GM19328 (cell line): ENCODE data around the gene TXNDC9.
"Not testable (repeated sequence)": the region's sequence is repeated elsewhere in the genome, so short reads cannot be mapped to it uniquely, and the experiment has no call there.

Source experiments
- ATAC-seq: cut with Tn5 transposase; IDR thresholded peaks from one replicate; pipeline ENCODE4 v1.9.1; 2021; ENCODE audit warnings: mild to moderate bottlenecking, moderate library complexity; ENCODE audit not compliant: unreplicated experiment

The TXNDC9 gene

DNA sequence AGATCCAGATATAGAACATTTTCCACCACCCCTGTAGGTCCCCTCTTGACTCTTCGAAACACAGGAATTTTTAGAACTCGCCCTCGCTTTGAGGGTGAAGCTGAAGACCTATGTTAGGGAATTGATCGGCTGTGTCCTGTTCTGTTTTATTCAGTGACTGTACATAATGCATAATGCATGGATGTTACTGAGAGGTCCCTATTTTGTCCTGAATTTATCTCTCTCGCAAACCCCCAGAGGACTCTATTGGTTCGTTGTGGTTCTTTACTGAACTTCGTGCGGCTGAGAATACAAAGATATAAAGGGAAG lies 625 bp upstream of the TXNDC9 start:
- peak; percentile 6 for ATAC-seq

- ATAC-seq, result no peak
Measured at GRCh38 chr2:99325384-99325783, 10.7 kb downstream of the TXNDC9 start.

GRCh38 chr2:99317873-99318200 lies 18.3 kb downstream of the TXNDC9 start:
- ATAC-seq, result not testable (repeated sequence)

GRCh38 chr2:99317161-99317872 lies 18.8 kb downstream of the TXNDC9 start:
- no peak for ATAC-seq

DNA sequence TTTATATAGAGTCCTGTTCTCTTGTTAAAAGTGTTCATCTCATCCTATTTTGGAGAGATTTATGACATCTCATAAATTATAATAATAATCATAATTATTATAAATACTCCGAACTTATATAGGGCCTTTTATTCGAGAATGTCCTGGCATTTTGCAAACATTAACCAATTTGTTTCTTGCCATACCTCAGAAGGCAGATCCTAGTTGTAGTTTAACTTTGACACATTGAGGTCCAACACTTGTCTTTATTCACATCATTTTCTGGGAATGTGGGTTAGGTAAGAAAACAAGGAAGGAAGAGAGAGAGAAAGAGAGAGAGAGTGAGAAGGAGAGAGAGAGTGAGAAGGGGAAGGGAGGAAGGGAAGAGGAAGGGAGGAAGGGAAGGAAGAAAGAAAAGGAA lies 35.0 kb downstream of the TXNDC9 start, which contains the start of gene LYG1:
LYG1 (minus strand) TSS at position 101 of the 400 bp plus-strand sequence. CDS start 5,527 bp downstream, outside the sequence.
- ATAC-seq, result not testable (repeated sequence)

DNA sequence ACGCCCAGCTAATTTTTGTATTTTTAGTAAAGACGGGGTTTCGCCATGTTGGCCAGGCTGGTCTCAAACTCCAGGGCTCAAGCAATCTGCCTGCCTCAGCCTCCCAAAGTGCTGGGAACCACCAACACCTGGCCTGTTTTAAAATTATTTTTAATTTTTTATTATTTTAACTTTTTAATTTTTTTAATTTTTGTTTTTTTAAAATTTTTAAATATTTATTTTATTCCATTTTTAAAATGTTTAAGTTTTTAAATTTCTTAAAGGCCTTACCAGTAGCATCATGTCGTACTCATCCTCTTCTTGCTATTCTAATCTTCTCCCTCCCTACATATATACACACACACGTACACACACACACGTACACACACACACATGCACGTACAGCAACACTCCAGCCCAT lies 36.6 kb downstream of the TXNDC9 start:
- ATAC-seq, result no peak

GRCh38 chr2:99297994-99298393 lies 38.1 kb downstream of the TXNDC9 start:
- no peak for ATAC-seq

DNA sequence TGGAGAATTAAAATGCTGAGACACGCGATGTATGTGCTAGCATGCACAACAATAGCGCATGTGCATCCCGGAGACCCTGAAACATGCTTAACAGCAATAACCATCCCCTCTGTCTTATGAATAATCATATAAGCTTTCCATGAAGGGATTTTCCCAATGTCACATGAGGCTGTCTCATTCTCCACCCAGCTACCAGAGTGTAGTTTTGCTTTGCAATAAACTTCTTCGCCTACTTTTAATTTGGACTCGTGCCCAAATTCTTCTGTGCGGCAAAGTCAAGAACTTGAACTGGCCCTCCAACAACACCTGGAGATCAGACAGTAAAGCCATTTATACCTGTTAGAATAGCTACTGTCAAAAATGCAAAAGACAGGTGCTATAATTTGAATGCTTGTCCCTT lies 50.6 kb downstream of the TXNDC9 start:
- ATAC-seq, result no peak

DNA sequence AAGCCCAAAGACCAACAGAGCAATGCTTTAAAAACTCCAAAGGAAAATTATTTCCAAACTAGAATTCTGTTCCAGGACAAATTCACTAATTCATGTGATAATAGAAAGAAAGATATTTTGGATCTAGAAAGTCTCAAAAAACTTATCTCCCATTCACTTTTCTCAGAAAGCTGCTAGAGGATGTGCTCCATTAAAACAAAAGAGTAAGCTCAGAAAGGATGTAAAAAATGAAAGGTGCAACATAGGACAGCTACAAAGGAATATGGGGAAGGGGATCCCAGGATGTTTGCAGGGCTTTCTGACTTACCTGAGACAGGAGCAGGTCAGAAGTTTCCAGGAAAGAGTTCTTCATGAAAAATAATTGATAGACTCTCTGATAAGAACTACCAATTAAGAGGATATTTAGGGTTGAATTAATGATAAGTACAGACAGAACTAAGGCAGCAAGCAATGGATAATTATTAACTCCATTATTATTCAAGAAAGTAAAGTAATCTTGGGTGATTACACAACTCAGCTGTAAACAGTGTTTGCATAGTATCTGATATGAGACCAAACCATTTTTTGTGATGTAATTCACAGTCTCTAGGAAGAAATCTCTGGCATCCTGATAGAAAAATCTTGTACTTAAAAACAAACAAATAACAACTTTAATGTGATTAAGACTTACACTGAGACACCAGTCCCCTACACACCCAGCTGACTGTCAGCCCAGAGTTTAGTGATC lies 56.0 kb downstream of the TXNDC9 start:
- ATAC-seq, result no peak

DNA sequence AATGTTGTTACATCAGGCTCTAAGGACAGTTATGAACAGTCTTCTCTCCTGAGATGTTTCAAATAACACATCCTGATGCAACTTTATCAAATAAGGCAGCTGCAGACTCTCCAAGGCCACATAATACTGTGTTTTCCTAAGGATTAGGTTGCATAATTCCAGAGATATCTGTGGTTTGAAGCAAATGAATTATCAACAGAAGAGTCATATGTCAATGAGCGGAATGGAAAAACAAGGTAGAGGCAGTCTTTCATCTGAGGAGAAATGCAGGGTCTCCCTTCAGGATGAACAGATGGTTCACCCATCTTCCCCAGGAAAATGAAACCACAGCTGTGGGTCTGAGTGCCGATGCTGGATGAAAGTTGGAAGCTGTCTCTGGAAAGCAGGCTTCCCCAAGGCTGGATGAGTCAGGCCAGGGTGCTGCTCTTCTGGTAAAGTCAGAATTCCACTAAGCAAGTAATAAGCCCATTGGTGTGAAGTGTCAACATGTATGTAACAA lies 57.3 kb downstream of the TXNDC9 start:
- no peak for ATAC-seq

GRCh38 chr2:99278195-99278765 lies 57.9 kb downstream of the TXNDC9 start:
- not testable (repeated sequence) for ATAC-seq

GRCh38 chr2:99275882-99276281 lies 60.3 kb downstream of the TXNDC9 start:
- ATAC-seq, result no peak
